ENCODE data around the gene KCTD2. TPM values are rescaled to one million over a fixed set of nuclear protein-coding genes. Genes with fewer than 3 reads are reported as not detected.
"Not testable (repeated sequence)": the region's sequence is repeated elsewhere in the genome, so short reads cannot be mapped to it uniquely, and the experiment has no call there.

The KCTD2 gene
- total RNA-seq, 2 donors from 2014 or later = 14.8 to 18.1 TPM

- peaks cover 3% of the 10 kb centered on the region for H3K36me3 ChIP-seq
- no peak overlapping the region for H3K27ac ChIP-seq
- no peaks in the 10 kb centered on the region for H3K4me1 ChIP-seq
- TF ChIP-seq, protein P1, sequence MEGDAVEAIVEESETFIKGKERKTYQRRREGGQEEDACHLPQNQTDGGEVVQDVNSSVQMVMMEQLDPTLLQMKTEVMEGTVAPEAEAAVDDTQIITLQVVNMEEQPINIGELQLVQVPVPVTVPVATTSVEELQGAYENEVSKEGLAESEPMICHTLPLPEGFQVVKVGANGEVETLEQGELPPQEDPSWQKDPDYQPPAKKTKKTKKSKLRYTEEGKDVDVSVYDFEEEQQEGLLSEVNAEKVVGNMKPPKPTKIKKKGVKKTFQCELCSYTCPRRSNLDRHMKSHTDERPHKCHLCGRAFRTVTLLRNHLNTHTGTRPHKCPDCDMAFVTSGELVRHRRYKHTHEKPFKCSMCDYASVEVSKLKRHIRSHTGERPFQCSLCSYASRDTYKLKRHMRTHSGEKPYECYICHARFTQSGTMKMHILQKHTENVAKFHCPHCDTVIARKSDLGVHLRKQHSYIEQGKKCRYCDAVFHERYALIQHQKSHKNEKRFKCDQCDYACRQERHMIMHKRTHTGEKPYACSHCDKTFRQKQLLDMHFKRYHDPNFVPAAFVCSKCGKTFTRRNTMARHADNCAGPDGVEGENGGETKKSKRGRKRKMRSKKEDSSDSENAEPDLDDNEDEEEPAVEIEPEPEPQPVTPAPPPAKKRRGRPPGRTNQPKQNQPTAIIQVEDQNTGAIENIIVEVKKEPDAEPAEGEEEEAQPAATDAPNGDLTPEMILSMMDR (IDR thresholded peaks at IDR 0.05) = no peak
- intact Hi-C loops (cut with DNase I) = no loop called here
- no peak overlapping the region for H3K4me3 ChIP-seq
- no peaks in the 10 kb centered on the region for H3K9me3 ChIP-seq
- H3K9ac ChIP-seq (ENCODE audit: low read depth in 2 of 2, low read length in 2 of 2) = no peak overlapping the region
- DNase-seq = no peak
- H3K27me3 ChIP-seq = no peaks in the 10 kb centered on the region
These were observed 18.6 kb downstream of the KCTD2 start for GRCh38 chr17:75065562-75066151.

DNA sequence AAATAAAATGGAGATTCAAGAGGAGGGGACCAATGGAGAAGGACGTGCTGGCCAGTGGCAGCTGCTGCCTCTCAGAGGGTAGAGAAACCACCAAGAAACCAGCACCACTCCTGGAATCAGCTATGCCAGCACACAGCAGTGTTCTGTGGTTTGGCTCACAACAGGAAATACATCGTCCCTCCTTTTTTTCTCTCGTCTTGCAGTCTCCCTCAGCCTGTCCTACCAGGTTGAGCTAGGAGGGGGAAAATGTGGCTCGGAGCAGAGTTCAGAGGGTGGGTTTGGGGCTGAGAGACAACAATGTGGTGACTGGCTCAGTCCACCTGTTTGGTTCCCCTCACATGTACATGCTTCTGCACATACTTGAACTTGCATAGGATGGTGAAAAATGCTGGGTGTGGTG is 20.8 kb downstream of the KCTD2 start:
- TF ChIP-seq, protein P1 (IDR thresholded peaks at IDR 0.05) = no peak

GRCh38 chr17:75068750-75069149 is 21.7 kb downstream of the KCTD2 start:
- intact Hi-C loops (cut with DNase I) = no loop called here
- H3K27me3 ChIP-seq = no peaks in the 10 kb centered on the region
- H3K36me3 ChIP-seq = no peaks in the 10 kb centered on the region
- peaks cover 1% of the 10 kb centered on the region for H3K4me1 ChIP-seq
- DNase-seq = no peak
- H3K27ac ChIP-seq = no peak overlapping the region
- no peak overlapping the region for H3K4me3 ChIP-seq
- H3K9me3 ChIP-seq = no peaks in the 10 kb centered on the region
- no peak overlapping the region for H3K9ac ChIP-seq (ENCODE audit: low read depth in 2 of 2, low read length in 2 of 2)
- TF ChIP-seq, protein P1 (IDR thresholded peaks at IDR 0.05) = no peak

More for the DNA sequence above, 20.8 kb downstream of the KCTD2 start:
- intact Hi-C loops (cut with DNase I) = no loop called here
- H3K4me1 ChIP-seq = no peaks in the 10 kb centered on the region
- H3K27me3 ChIP-seq = no peaks in the 10 kb centered on the region
- H3K27ac ChIP-seq = no peak overlapping the region
- DNase-seq = no peak
- H3K9me3 ChIP-seq = no peaks in the 10 kb centered on the region
- no peaks in the 10 kb centered on the region for H3K36me3 ChIP-seq
- no peak overlapping the region for H3K9ac ChIP-seq (ENCODE audit: low read depth in 2 of 2, low read length in 2 of 2)
- no peak overlapping the region for H3K4me3 ChIP-seq

- Histone ChIP-seq H3K4me1 (peaks cover 7% of the 10 kb centered on the region), H3K27ac (no peak overlapping the region), H3K4me3 (no peak overlapping the region), H3K9me3 (no peaks in the 10 kb centered on the region), H3K27me3 (no peaks in the 10 kb centered on the region), H3K9ac (ENCODE audit: low read depth in 2 of 2, low read length in 2 of 2) (no peak overlapping the region), H3K36me3 (no peaks in the 10 kb centered on the region)
- intact Hi-C loops (cut with DNase I) = loop anchor here (5.0 kb wide), 1 partner anchor 38 kb away; the partner anchor contains the start of gene ARMC7
- TF ChIP-seq, protein P1 (IDR thresholded peaks at IDR 0.05) = peak; percentile 12
- no peak for DNase-seq
These were observed 22.8 kb downstream of the KCTD2 start for GRCh38 chr17:75069783-75070182.

- not testable (repeated sequence) for H3K36me3 ChIP-seq; H3K4me1 ChIP-seq; H3K4me3 ChIP-seq; H3K9ac ChIP-seq (ENCODE audit: low read depth in 2 of 2, low read length in 2 of 2); H3K27me3 ChIP-seq; H3K27ac ChIP-seq; DNase-seq; H3K9me3 ChIP-seq
- intact Hi-C loops (cut with DNase I) = loop anchor here (5.0 kb wide), 1 partner anchor 36 kb away; the partner anchor contains the start of gene ARMC7
These were observed 24.6 kb downstream of the KCTD2 start for GRCh38 chr17:75071478-75072271.

DNA sequence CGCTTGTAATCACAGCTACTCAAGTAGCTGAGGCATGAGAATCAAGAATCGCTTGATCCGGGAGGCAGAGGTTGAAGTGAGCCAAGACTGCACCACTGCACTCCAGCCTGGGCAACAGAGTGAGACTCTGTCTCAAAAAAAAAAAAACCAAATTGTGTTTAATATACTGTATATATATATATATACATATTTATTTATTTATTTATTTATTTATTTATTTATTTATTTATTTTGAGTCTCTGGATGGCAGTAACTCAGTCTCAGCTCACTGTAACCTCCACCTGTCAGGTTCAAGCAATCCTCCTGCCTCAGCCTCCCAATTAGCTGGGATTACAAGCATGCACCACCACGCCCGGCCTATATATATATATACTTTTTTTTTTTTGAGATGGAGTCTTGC is 25.9 kb downstream of the KCTD2 start:
- H3K4me1 ChIP-seq = peaks cover 10% of the 10 kb centered on the region
- H3K9ac ChIP-seq (ENCODE audit: low read depth in 2 of 2, low read length in 2 of 2); DNase-seq; H3K36me3 ChIP-seq; H3K9me3 ChIP-seq; H3K27me3 ChIP-seq; H3K27ac ChIP-seq; H3K4me3 ChIP-seq: not testable (repeated sequence)
- intact Hi-C loops (cut with DNase I) = loop anchor here (5.0 kb wide), 1 partner anchor 34 kb away; the partner anchor contains the start of gene ARMC7

Data from colonic mucosa (tissue), 4 donors.